Peyer's patch (tissue), 4 donors: ENCODE results near the gene DOK4.

Experiments used
- POLR2A ChIP-seq, 2 donors: fragments of 450-650 bp; IDR thresholded peaks; one replicate each; pipeline ENCODE4 v1.5.1; 2017; ENCODE audit warnings: antibody characterized with exemption in 2 of 2, mild to moderate bottlenecking in 2 of 2, moderate library complexity in 2 of 2
- TF ChIP-seq, protein P1 (sequence below), 6 experiments: fragments of 450-650 bp in 4 of 6; fragments of 200-600 bp in 2 of 6; sonication (generic) in 1 of 6; IDR thresholded peaks; one replicate each; pipeline ENCODE4 v1.5.1; 2017 to 2019; ENCODE audit warnings: antibody characterized with exemption in 6 of 6, mild to moderate bottlenecking in 3 of 6, moderate library complexity in 1 of 6

DNA sequence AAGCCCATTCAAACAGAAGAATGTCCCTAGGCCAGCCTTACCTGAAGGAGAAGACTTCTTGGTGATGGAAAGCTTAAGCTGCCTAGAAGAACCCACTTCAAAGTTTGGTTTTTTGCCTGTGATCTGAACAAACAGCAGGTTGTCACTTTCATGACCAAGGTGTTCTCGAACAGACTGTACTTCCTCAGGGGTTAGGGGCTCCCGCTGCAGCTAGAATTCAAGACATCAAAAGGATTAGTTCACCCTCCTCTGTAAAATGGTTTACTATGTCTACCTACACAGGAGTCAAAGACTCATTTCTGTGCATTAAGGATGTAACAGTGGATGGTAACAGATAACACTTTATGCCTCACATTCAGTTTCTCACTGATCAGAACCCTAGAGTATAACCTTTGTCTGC lies 52.3 kb downstream of the DOK4 start:
- TF ChIP-seq POLR2A (IDR thresholded peaks at IDR 0.05), result no peak
- TF ChIP-seq, protein P1, sequence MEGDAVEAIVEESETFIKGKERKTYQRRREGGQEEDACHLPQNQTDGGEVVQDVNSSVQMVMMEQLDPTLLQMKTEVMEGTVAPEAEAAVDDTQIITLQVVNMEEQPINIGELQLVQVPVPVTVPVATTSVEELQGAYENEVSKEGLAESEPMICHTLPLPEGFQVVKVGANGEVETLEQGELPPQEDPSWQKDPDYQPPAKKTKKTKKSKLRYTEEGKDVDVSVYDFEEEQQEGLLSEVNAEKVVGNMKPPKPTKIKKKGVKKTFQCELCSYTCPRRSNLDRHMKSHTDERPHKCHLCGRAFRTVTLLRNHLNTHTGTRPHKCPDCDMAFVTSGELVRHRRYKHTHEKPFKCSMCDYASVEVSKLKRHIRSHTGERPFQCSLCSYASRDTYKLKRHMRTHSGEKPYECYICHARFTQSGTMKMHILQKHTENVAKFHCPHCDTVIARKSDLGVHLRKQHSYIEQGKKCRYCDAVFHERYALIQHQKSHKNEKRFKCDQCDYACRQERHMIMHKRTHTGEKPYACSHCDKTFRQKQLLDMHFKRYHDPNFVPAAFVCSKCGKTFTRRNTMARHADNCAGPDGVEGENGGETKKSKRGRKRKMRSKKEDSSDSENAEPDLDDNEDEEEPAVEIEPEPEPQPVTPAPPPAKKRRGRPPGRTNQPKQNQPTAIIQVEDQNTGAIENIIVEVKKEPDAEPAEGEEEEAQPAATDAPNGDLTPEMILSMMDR (IDR thresholded peaks at IDR 0.05), result no peak
